HG03521 (cell line): Measurements from ENCODE around the gene CADPS.

ENCODE experiments used
- ATAC-seq: cut with Tn5 transposase; IDR thresholded peaks from one replicate; pipeline ENCODE4 v1.9.1; 2021; ENCODE audit warnings: mild to moderate bottlenecking, moderate library complexity; ENCODE audit not compliant: unreplicated experiment

The CADPS gene

GRCh38 chr3:62755285-62755684, 119.9 kb downstream of the CADPS start:
- no peak for ATAC-seq

DNA sequence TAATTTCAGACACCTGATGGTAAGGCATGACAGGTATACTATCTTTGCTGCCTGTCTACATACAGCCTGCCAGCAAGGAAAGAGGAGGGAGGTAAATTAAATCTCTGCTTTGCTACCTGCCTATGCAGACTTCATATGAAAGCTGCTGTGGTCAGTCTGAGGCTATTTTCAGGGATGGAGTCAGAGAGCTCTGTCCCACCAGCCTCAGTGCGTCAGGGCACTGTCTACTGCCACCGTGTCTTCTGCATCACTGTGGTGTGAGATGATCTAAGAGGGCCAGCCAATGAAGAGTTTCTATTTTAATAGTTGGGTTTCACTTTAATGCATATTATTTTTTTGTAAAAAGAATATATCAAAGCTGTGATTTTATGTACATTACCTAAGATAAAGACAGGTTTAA, 125.6 kb downstream of the CADPS start:
- no peak for ATAC-seq

DNA sequence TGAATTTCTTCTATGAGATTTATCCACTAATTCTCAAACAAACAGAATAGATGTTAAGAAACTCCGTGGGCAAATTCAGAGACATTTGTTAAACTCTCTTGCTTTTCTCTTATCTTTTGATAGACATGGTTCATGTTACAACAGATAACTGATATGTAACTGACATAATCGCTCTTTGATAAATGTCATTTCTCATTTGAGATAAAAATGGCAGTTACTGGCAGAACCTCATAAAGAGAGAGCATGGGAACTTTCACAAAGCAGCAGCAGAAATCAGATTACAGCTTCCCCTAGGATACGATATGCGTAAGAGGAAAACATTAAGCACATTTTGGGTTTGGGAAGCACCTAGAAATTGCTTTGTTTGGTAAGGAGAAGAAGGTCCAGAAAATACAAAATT, 126.1 kb downstream of the CADPS start:
- no peak for ATAC-seq

GRCh38 chr3:62737449-62737848, 137.8 kb downstream of the CADPS start:
- ATAC-seq: no peak

DNA sequence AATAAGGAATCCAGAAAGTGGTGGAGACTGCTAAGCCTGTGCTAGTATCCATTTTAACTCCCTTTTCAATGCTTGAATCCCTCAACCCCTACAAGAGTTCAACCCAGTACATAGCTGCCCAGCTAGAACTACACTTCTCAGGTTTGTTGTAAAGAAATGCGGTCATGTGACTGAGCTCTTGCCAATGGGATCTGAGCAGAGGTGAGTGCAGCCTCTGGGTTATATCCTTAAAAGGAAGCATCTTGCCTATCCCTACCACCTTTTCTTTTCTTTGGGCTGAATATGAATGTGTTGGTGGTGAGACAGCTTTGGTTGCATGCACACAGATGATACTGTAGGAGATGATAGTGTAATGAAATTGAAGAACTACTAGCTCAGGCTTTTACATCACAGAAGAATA, 139.7 kb downstream of the CADPS start:
- no peak for ATAC-seq

GRCh38 chr3:62732183-62732904, 142.9 kb downstream of the CADPS start:
- ATAC-seq: no peak

GRCh38 chr3:62727981-62728380, 147.2 kb downstream of the CADPS start:
- no peak for ATAC-seq

DNA sequence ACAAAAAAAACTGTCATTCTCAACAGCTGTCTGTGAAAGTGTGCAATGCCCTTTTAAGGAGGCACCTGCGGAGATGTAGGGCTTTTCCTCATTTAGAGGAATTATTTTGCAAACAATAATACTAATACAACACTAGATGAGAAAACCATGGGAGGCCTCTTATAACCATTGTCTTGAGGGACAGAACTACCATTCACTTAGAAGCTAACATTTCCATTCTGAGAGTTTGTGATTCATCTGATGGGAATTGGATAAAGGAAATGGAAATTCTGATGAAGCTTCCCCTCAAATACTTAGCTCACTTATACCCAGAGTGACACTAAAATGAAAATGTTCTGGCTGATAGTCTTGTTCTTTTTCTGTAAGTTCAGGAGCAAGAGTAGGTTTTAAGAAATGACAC, 147.7 kb downstream of the CADPS start:
- no peak for ATAC-seq

- no peak for ATAC-seq
Measured at GRCh38 chr3:62724503-62724902, 150.7 kb downstream of the CADPS start.

DNA sequence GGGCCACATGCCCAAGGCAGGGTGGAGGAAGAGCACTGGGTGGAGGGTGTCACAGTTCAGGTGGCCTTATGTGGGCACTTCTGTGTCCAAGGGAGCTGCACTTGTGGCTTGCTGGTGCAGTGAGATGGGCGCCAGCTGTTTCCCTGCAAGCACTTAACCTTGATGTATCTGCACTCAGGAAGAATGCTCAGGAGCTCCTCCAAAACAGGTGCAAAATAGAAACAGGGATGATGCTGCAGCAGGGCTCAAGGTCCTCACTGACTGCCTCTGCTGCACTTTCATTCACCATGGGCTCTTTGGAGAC, 151.3 kb downstream of the CADPS start:
- no peak for ATAC-seq

GRCh38 chr3:62723166-62723913, 151.9 kb downstream of the CADPS start:
- no peak for ATAC-seq

- no peak for ATAC-seq
Measured at GRCh38 chr3:62722344-62722743, 152.9 kb downstream of the CADPS start.

DNA sequence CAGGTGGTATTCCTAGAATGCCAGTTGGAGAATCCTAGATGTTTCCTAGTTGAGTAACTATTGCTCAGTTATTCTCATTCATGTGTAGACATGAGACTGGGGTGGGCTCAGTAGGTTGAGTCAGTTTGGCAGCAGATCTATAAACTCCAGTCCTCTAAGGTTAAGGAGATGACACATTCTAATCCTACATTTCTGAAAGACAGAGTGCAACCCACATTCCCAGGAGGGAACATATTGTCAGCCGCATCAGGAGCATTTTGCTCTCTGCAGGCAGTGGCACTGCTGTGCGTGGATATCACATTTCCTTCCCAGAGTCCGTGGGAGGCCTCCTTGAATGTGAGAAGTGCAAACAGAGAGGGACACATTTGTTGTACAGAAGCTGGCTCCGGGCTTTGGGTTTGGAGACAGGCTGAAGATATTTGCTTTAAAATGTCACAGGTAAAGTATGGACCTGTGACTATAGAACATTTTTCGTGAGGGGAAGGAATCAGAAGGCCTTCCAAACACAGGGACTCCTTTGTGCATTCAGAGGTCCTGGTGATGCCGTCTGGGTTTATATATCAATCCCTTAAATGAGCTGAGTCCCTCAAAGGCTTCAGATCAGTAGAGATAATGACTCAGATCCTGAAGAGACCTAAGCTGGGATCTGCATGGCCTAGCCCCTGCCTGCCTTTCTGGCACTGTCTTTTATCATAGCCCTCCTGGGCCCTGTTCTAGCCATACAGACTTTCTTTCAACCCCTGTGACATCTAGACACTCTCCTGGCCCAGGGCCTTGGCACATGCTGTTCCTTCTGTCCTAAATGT, 156.5 kb downstream of the CADPS start:
- ATAC-seq: no peak

- no peak for ATAC-seq
Measured at GRCh38 chr3:62718011-62718410, 157.2 kb downstream of the CADPS start.

- no peak for ATAC-seq
Measured at GRCh38 chr3:62712746-62713145, 162.5 kb downstream of the CADPS start.

DNA sequence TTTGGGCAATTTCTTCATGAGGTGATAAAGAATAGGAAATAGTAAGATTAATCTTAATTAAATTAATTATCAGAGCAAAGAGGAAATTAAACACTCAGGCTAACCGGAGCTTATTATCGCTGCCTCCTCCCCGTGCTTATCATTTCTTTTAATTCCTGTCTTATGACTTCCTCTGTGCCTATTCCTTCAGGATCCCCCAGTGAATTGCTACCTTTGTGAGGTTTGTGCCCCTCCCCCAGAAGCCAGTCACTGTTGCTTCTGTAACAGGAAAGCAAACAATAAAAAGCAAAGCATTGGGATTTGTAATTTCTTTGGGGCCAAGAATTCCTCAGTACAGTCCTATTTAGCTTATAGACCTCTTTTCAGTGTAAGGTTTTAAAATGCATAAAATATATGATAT, 164.5 kb downstream of the CADPS start:
- no peak for ATAC-seq

GRCh38 chr3:62708638-62709373, 166.4 kb downstream of the CADPS start:
- ATAC-seq: no peak

DNA sequence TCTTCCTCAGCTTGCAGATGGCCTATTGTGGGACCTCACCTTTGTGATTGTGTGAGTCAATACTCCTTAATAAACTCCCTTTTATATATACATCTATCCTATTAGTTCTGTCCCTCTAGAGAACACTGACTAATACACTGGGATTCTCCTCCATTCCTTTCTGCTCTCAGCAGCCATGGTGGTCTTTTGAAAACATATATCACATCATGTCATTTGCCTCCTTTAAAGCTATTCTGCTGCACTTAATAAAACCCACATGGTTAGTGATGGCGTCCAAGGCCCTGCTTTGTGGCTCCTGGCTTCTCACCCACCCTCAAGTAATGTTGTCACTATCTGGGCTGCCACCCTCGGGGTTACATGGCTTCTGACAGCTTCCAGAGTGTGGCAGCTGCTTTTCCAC, 169.5 kb downstream of the CADPS start:
- ATAC-seq: no peak

DNA sequence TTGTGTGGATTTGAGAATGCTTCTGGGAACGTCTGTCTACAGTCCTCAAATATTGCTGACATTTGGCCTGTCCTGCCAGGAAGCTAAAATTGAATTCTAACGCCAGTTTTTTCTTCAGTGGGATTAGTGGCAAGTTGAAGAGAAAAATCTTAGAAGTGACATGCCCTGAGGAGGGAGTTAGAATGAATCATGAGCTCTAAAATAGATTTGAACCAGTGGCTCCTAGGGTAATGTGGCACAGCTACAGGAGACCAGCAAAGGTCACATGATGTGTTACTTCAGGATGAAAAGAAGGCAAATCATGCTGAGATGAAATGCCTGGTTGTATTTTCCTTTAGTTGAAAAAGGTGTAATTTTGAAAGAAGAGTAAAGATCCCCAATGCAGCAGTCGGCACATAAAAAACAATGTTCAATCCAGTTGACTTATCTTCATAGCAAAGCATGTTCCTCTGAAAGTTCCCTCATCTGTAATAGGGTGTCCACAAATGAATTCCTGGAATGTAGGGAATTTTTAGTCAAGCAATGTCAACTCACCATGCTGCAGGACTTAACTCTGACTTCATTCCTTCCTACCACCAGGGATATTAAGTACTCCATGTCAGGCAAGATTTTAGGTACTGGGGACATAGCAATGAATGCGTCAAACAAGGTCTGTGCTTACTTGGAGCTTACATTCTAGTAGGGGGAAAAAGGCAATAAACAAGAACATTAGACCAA, 171.6 kb downstream of the CADPS start:
- no peak for ATAC-seq

- ATAC-seq: no peak
Measured at GRCh38 chr3:62700357-62700756, 174.9 kb downstream of the CADPS start.

GRCh38 chr3:62699728-62700127, 175.5 kb downstream of the CADPS start:
- no peak for ATAC-seq
